Measurements from ENCODE around the gene ATG2A.

DNA sequence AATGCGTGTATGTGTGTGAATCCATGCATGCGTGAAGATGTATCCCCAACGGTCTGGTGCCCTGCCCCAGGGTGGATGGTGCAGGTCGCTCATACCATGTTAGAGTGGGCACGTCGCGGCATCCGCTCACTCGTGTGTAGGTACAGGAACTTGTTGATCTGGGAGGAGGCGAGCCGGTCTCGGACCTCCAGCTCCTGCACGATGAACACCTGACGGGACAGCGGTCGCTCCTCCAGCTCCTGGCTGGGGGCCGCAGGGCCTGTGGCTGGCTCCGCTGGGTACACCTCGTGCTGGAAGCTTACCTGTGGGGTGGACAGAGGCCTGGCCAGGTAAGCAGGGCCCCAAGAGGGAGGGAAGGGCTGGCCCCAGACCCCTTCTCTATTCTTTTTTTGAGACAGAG is 18.5 kb downstream of the ATG2A start:
- TF ChIP-seq, protein P1, sequence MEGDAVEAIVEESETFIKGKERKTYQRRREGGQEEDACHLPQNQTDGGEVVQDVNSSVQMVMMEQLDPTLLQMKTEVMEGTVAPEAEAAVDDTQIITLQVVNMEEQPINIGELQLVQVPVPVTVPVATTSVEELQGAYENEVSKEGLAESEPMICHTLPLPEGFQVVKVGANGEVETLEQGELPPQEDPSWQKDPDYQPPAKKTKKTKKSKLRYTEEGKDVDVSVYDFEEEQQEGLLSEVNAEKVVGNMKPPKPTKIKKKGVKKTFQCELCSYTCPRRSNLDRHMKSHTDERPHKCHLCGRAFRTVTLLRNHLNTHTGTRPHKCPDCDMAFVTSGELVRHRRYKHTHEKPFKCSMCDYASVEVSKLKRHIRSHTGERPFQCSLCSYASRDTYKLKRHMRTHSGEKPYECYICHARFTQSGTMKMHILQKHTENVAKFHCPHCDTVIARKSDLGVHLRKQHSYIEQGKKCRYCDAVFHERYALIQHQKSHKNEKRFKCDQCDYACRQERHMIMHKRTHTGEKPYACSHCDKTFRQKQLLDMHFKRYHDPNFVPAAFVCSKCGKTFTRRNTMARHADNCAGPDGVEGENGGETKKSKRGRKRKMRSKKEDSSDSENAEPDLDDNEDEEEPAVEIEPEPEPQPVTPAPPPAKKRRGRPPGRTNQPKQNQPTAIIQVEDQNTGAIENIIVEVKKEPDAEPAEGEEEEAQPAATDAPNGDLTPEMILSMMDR (IDR thresholded peaks at IDR 0.05) = no peak
- no peak for TF ChIP-seq POLR2AphosphoS5 (IDR thresholded peaks at IDR 0.05)
- no peak for TF ChIP-seq POLR2A (IDR thresholded peaks at IDR 0.05)

All from stomach (tissue), 4 donors.